ENCODE results near the gene FAU.
A peak's percentile ranks its signal among the peaks of the same experiment; 100 is the strongest.

The FAU gene

GRCh38 chr11:65104628-65105027 lies 17.3 kb downstream of the FAU start:
- no peak for DNase-seq

- no peak for DNase-seq
Observed at GRCh38 chr11:65103476-65103875, 18.5 kb downstream of the FAU start.

- no peak for DNase-seq
Observed at GRCh38 chr11:65102142-65103095, 19.5 kb downstream of the FAU start.

GRCh38 chr11:65100674-65101350 lies 21.1 kb downstream of the FAU start:
- DNase-seq = no peak

GRCh38 chr11:65096926-65097325 lies 25.0 kb downstream of the FAU start:
- DNase-seq = no peak

- DNase-seq = peak; percentile 49
Observed at GRCh38 chr11:65095974-65096806, 25.7 kb downstream of the FAU start, which contains the start of gene VPS51. TSS of gene VPS51 (plus strand) at chr11:65096214. CDS start at chr11:65096251, 37 bp downstream.

- no peak for DNase-seq
Observed at GRCh38 chr11:65095427-65095826, 26.5 kb downstream of the FAU start.

GRCh38 chr11:65090628-65091027 lies 31.3 kb downstream of the FAU start:
- no peak for DNase-seq

- DNase-seq = no peak
Observed at GRCh38 chr11:65089621-65090020, 32.3 kb downstream of the FAU start.

GRCh38 chr11:65087827-65088226 lies 34.1 kb downstream of the FAU start:
- DNase-seq = no peak

- DNase-seq = no peak
Observed at GRCh38 chr11:65087216-65087615, 34.7 kb downstream of the FAU start.

- DNase-seq = no peak
Observed at GRCh38 chr11:65086809-65087208, 35.1 kb downstream of the FAU start.

- no peak for DNase-seq
Observed at GRCh38 chr11:65085446-65085845, 36.5 kb downstream of the FAU start.

- no peak for DNase-seq
Observed at GRCh38 chr11:65084598-65085375, 37.1 kb downstream of the FAU start.

- DNase-seq = peak; percentile 66
Observed at GRCh38 chr11:65083834-65084597, 37.9 kb downstream of the FAU start, which contains the start of the genes CDCA5 and ZFPL1. TSS of gene CDCA5 (minus strand) at chr11:65084040. CDS start at chr11:65083978, 62 bp downstream. TSS of gene ZFPL1 (plus strand) at chr11:65084222. CDS start at chr11:65084699, 477 bp downstream.

GRCh38 chr11:65083134-65083833 lies 38.6 kb downstream of the FAU start:
- no peak for DNase-seq

GRCh38 chr11:65078786-65079342 lies 43.1 kb downstream of the FAU start:
- DNase-seq = no peak

GRCh38 chr11:65078151-65078550 lies 43.8 kb downstream of the FAU start:
- no peak for DNase-seq

GRCh38 chr11:65077451-65077850 lies 44.5 kb downstream of the FAU start:
- no peak for DNase-seq

GRCh38 chr11:65072631-65072966 lies 49.3 kb downstream of the FAU start:
- no peak for DNase-seq

Data from SHP77 treated with DMSO at 0.1 percent for 48 hours (cell line).